Keratinocyte (primary cell): ENCODE results near the gene GAST. TPM values are rescaled to one million over a fixed set of nuclear protein-coding genes. Genes with fewer than 3 reads are reported as not detected.

Experiments used
- DNase-seq: peaks from one replicate; pipeline ENCODE4 v3.0.0-alpha.2; 2011; ENCODE audit warnings: low read depth, missing footprints, low spot score
- FAIRE-seq: peaks from 2 replicates; lab custom pipeline; 2011; peaks lifted over from hg19 to GRCh38; lab: Jason Lieb, UNC
- H2AFZ ChIP-seq: 2 replicates; pipeline ENCODE4 v1.6.0; 2012; ENCODE audit warnings: low read length, control low read depth, inconsistent platforms; ENCODE audit not compliant: control insufficient read depth
- H3K27ac ChIP-seq: 2 replicates; pipeline ENCODE4 v1.5.1; 2011; ENCODE audit warnings: low read length; ENCODE audit not compliant: control insufficient read depth, insufficient read depth
- H3K27me3 ChIP-seq: 3 replicates; pipeline ENCODE4 v1.6.0; 2011; ENCODE audit warnings: low read length; ENCODE audit not compliant: control insufficient read depth, insufficient read depth; ENCODE audit errors: extremely low read depth
- H3K36me3 ChIP-seq, 2 experiments: 2 replicates in 1 of 2; 3 replicates in 1 of 2; pipeline ENCODE4 v1.5.1; 2011; ENCODE audit warnings: low read length in 2 of 2, mild to moderate bottlenecking in 1 of 2; ENCODE audit not compliant: control insufficient read depth in 2 of 2, insufficient read depth in 2 of 2; ENCODE audit errors: extremely low read depth in 1 of 2
- H3K4me1 ChIP-seq: 3 replicates; pipeline ENCODE4 v1.5.1; 2011; ENCODE audit warnings: low read length; ENCODE audit not compliant: control insufficient read depth, insufficient read depth; ENCODE audit errors: extremely low read depth
- H3K4me2 ChIP-seq: 3 replicates; pipeline ENCODE4 v1.6.0; 2011; ENCODE audit warnings: low read depth, low read length; ENCODE audit not compliant: control insufficient read depth, insufficient read depth; ENCODE audit errors: extremely low read depth
- H3K4me3 ChIP-seq, 3 experiments: fragments of 200-600 bp in 1 of 3; sonication (generic) in 1 of 3; 2 replicates in 2 of 3; 3 replicates in 1 of 3; pipeline ENCODE4 v1.5.1; 2011 to 2016; ENCODE audit warnings: low read length in 3 of 3, mild to moderate bottlenecking in 3 of 3, control low read depth in 2 of 3, inconsistent platforms in 1 of 3, low read depth in 1 of 3, mixed read lengths in 1 of 3, mixed run types in 1 of 3, moderate library complexity in 1 of 3; ENCODE audit not compliant: control insufficient read depth in 2 of 3, insufficient read depth in 2 of 3; ENCODE audit errors: extremely low read depth in 1 of 3
- H3K79me2 ChIP-seq: 2 replicates; pipeline ENCODE4 v1.6.0; 2012; ENCODE audit warnings: low read length; ENCODE audit not compliant: control insufficient read depth, insufficient read depth
- H3K9ac ChIP-seq: 3 replicates; pipeline ENCODE4 v1.6.0; 2011; ENCODE audit warnings: low read length; ENCODE audit not compliant: control insufficient read depth, insufficient read depth; ENCODE audit errors: extremely low read depth
- H3K9me1 ChIP-seq: 3 replicates; pipeline ENCODE4 v1.6.0; 2011; ENCODE audit warnings: low read length; ENCODE audit not compliant: control insufficient read depth, insufficient read depth; ENCODE audit errors: extremely low read depth
- H3K9me3 ChIP-seq: 2 replicates; pipeline ENCODE4 v1.5.1; 2012; ENCODE audit warnings: low read depth, low read length; ENCODE audit not compliant: control insufficient read depth
- H4K20me1 ChIP-seq: 3 replicates; pipeline ENCODE4 v1.6.0; 2011; ENCODE audit warnings: low read length; ENCODE audit not compliant: control insufficient read depth, insufficient read depth; ENCODE audit errors: extremely low read depth
- EZH2 ChIP-seq: IDR thresholded peaks from one replicate; pipeline ENCODE4 v1.6.1; 2012; ENCODE audit warnings: inconsistent platforms, mild to moderate bottlenecking, low read length, moderate library complexity
- dilution Hi-C: fragments of 300-500 bp; cut with MboI; formaldehyde crosslinking; loops from one replicate; pipeline ENCODE4 v1.7.0; 2020; ENCODE audit warnings: low sequenced_read_pairs; ENCODE audit not compliant: extremely low pct_ligation_motif_present
- polyA plus RNA-seq, 5 experiments: library from polyadenylated mRNA; depleted of rRNA in 3 of 5; stranded (reverse) in 3 of 5; stranded (forward) in 1 of 5; unstranded in 1 of 5; fragments of >200 nt; gene quantifications; 1 replicate in 1 of 5; 2 replicates in 3 of 5; 3 replicates in 1 of 5; pipeline versions ENCODE4 v1.2.1 to v1.2.3, GENCODE V29; 2011 to 2012; ENCODE audit warnings: missing spikeins in 2 of 5, low read depth in 1 of 5, low replicate concordance in 1 of 5
- TF ChIP-seq, protein P1 (sequence below), 3 experiments: IDR thresholded peaks in 1 of 3; conservative IDR thresholded peaks in 1 of 3; optimal IDR thresholded peaks in 1 of 3; 2 replicates in 2 of 3; 3 replicates in 1 of 3; pipeline versions ENCODE3 to v1.5.1; 2011; ENCODE audit warnings: low read length in 3 of 3, mild to moderate bottlenecking in 3 of 3, moderate library complexity in 2 of 3, control low read depth in 1 of 3, inconsistent platforms in 1 of 3; ENCODE audit not compliant: insufficient read depth in 2 of 3; ENCODE audit errors: extremely low read depth in 1 of 3

Gene GAST
- polyA plus RNA-seq, 1 donor (not counting 4 experiments of a cell fraction or from before 2014, with no cell fraction given) = 0.87 TPM

DNA sequence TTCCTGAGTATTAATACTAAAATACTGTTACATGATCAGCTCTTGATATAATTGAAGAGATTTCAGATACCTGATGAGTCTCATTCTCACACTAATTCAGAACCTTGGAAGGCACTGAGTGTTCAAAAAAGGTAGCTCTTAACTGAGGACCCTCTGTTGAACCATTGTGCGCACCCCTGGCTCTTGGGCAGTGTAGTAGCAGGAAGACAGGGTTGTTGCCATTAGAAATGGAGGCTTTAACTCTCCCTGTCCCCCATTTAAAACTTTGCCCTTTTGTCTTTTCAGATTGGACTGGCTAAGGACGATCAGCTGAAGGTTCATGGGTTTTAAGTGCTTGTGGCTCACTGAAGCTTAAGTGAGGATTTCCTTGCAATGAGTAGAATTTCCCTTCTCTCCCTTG is 21.6 kb upstream of the GAST start:
- Histone ChIP-seq H3K4me1 (peaks cover 6% of the 10 kb centered on the region), H3K4me3 (peak overlapping the region; percentile 67 to 99 (median 77)), H3K27me3 (no peaks in the 10 kb centered on the region), H3K9me3 (no peaks in the 10 kb centered on the region), H3K36me3 (peaks cover 24 to 29% of the 10 kb centered on the region in 2 experiments), H3K4me2 (peak overlapping the region; percentile 94), H3K9me1 (no peaks in the 10 kb centered on the region), H3K27ac (peak overlapping the region; percentile 98), H3K9ac (peak overlapping the region; percentile 99), H3K79me2 (peaks cover 20% of the 10 kb centered on the region), H4K20me1 (peaks cover 29% of the 10 kb centered on the region), H2AFZ (no peak overlapping the region)
- FAIRE-seq (no peak), DNase-seq (no peak)
- dilution Hi-C loops = no loop called here
- no peak for TF ChIP-seq EZH2
- TF ChIP-seq, protein P1, sequence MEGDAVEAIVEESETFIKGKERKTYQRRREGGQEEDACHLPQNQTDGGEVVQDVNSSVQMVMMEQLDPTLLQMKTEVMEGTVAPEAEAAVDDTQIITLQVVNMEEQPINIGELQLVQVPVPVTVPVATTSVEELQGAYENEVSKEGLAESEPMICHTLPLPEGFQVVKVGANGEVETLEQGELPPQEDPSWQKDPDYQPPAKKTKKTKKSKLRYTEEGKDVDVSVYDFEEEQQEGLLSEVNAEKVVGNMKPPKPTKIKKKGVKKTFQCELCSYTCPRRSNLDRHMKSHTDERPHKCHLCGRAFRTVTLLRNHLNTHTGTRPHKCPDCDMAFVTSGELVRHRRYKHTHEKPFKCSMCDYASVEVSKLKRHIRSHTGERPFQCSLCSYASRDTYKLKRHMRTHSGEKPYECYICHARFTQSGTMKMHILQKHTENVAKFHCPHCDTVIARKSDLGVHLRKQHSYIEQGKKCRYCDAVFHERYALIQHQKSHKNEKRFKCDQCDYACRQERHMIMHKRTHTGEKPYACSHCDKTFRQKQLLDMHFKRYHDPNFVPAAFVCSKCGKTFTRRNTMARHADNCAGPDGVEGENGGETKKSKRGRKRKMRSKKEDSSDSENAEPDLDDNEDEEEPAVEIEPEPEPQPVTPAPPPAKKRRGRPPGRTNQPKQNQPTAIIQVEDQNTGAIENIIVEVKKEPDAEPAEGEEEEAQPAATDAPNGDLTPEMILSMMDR (optimal IDR thresholded peaks at IDR 0.05 in 1 of 3, IDR thresholded peaks at IDR 0.05 in 1 of 3, conservative IDR thresholded peaks at IDR 0.05 in 1 of 3; ENCODE audit: extremely low read depth in 1 of 3, insufficient read depth in 2 of 3, low read length in 3 of 3) = no peak

DNA sequence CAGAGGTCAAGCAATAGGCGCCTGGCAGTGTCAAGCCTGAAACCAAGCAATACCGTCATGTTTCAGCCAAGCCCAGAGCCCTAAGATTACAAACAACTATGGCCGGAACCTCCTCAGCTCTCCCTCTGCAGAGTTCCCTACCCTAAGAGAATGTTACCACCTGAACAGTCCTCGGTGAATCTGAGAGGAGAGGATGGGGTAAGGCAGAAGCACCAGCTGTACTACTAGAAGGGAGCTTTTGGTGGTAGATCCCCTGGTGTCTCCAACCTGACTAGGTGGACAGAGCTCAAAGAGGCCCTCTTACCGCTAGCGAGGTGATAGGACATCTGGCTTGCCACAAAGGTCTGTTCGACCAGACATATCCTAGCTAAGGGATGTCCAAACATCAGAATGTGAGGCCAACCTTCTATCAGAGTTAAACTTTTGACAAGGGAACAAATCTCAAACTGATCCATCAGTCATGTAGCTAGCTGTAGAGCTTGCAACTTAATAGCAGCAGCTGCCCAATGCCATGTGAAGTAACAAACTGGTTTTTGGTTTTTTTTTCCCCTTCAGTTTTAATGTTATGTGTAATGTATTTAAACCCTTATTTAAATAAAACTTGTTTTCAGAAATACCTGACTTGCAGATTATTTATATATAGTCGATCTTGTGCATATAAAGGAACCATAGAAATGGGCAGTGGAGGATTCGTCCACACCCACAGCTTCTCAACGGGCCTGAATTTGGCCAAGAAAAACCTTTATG is 20.9 kb upstream of the GAST start:
- peaks cover 29% of the 10 kb centered on the region for H4K20me1 ChIP-seq
- H3K79me2 ChIP-seq = peaks cover 20% of the 10 kb centered on the region
- peaks cover 24 to 29% of the 10 kb centered on the region in 2 experiments for H3K36me3 ChIP-seq
- H3K9me1 ChIP-seq = no peaks in the 10 kb centered on the region
- peaks cover 6% of the 10 kb centered on the region for H3K4me1 ChIP-seq
- FAIRE-seq (no peak), DNase-seq (no peak)
- H3K27ac ChIP-seq = peak overlapping the region; percentile 19
- dilution Hi-C loops = no loop called here
- H3K4me3 ChIP-seq = peak overlapping the region in 1 of 3 experiments; percentile 99
- H2AFZ ChIP-seq = no peak overlapping the region
- TF ChIP-seq EZH2 = no peak
- TF ChIP-seq, protein P1 (optimal IDR thresholded peaks at IDR 0.05 in 1 of 3, IDR thresholded peaks at IDR 0.05 in 1 of 3, conservative IDR thresholded peaks at IDR 0.05 in 1 of 3; ENCODE audit: extremely low read depth in 1 of 3, insufficient read depth in 2 of 3, low read length in 3 of 3) = no peak
- peak overlapping the region; percentile 94 for H3K4me2 ChIP-seq
- no peaks in the 10 kb centered on the region for H3K9me3 ChIP-seq
- no peaks in the 10 kb centered on the region for H3K27me3 ChIP-seq
- H3K9ac ChIP-seq = peak overlapping the region; percentile 99
